GM12878 (cell line): ENCODE measurements around the gene CAMK2A. TPM values are rescaled to one million over a fixed set of nuclear protein-coding genes. Genes with fewer than 3 reads are reported as not detected.
A peak's percentile ranks its signal among the peaks of the same experiment; 100 is the strongest.

ENCODE experiments used
- BHLHE40 ChIP-seq, 2 experiments: fragments of 450-650 bp in 1 of 2; IDR thresholded peaks; 2 replicates each; pipeline ENCODE4 v1.6.1; 2011 to 2017; ENCODE audit warnings: low read depth in 2 of 2, borderline replicate concordance in 1 of 2, improper control_type of control experiment in 1 of 2, low read length in 1 of 2, mild to moderate bottlenecking in 1 of 2
- DPF2 ChIP-seq: fragments of 450-650 bp; IDR thresholded peaks from 2 replicates; pipeline ENCODE4 v1.6.1; 2017; ENCODE audit warnings: mild to moderate bottlenecking
- FOS ChIP-seq: IDR thresholded peaks from 3 replicates; pipeline ENCODE4 v1.6.1; 2011; ENCODE audit warnings: borderline replicate concordance; ENCODE audit not compliant: insufficient read length; ENCODE audit errors: extremely low read depth
- HDAC6 ChIP-seq: fragments of 200-600 bp; sonication (generic); IDR thresholded peaks from one replicate; pipeline ENCODE4 v1.8.0; 2017; ENCODE audit warnings: antibody characterized with exemption; ENCODE audit not compliant: unreplicated experiment
- IKZF1 ChIP-seq: fragments of 450-650 bp; conservative IDR thresholded peaks from 2 replicates; pipeline ENCODE4 v1.6.1; 2017; ENCODE audit warnings: antibody characterized with exemption, mild to moderate bottlenecking
- JUND ChIP-seq: IDR thresholded peaks from 2 replicates; pipeline ENCODE4 v1.6.1; 2012; ENCODE audit warnings: low read depth, mild to moderate bottlenecking, low read length, improper control_type of control experiment, moderate library complexity
- LARP7 ChIP-seq: fragments of 450-650 bp; IDR thresholded peaks from 2 replicates; pipeline ENCODE4 v1.6.1; 2017; ENCODE audit warnings: mild to moderate bottlenecking
- NFIC ChIP-seq: IDR thresholded peaks from 2 replicates; pipeline ENCODE4 v1.6.1; 2012; ENCODE audit warnings: low read depth, mild to moderate bottlenecking, inconsistent platforms, low read length, moderate library complexity
- NR2F1 ChIP-seq: fragments of 450-650 bp; conservative IDR thresholded peaks from 2 replicates; pipeline ENCODE4 v1.6.1; 2017; ENCODE audit warnings: mild to moderate bottlenecking
- RAD21 ChIP-seq: IDR thresholded peaks from 2 replicates; pipeline ENCODE4 v1.6.1; 2011; ENCODE audit warnings: mild to moderate bottlenecking, low read depth, low read length, moderate library complexity; ENCODE audit not compliant: insufficient read depth
- SIN3A ChIP-seq: IDR thresholded peaks from 2 replicates; pipeline ENCODE4 v1.6.1; 2012; ENCODE audit warnings: low read depth, low read length, improper control_type of control experiment
- ZNF207 ChIP-seq: fragments of 450-650 bp; IDR thresholded peaks from 2 replicates; pipeline ENCODE4 v1.6.1; 2014; ENCODE audit warnings: antibody characterized with exemption, mild to moderate bottlenecking, borderline replicate concordance
- polyA plus RNA-seq, 11 experiments: library from polyadenylated mRNA; depleted of rRNA in 4 of 11; unstranded in 6 of 11; stranded (reverse) in 5 of 11; fragments of >200 nt; fragmentation: Nextera tagmentation in 4 of 11; fragmentation: Illumina TruSeq in 1 of 11; extraction: Ambion mirVana in 4 of 11; extraction: Trizol in 1 of 11; gene quantifications; 1 replicate in 1 of 11; 2 replicates in 10 of 11; pipeline versions ENCODE4 v1.2.1 to v1.2.3, GENCODE V29; 2011 to 2016; ENCODE audit warnings: inconsistent platforms in 2 of 11, missing spikeins in 2 of 11, low read depth in 1 of 11
- total RNA-seq, 4 experiments: library from RNA; depleted of rRNA in 3 of 4; stranded (reverse); fragments of >200 nt in 3 of 4; fragmentation: Illumina TruSeq in 1 of 4; extraction: Trizol in 1 of 4; gene quantifications; 2 replicates each; pipeline versions ENCODE4 v1.2.1 to v1.2.3, GENCODE V29; 2013 to 2021
- TF ChIP-seq, protein P1 (sequence below): IDR thresholded peaks from 2 replicates; pipeline ENCODE4 v1.6.1; 2012; ENCODE audit warnings: mild to moderate bottlenecking, low read depth, low read length
- TF ChIP-seq, protein P2 (sequence below): IDR thresholded peaks from 2 replicates; pipeline ENCODE4 v1.6.1; 2012; ENCODE audit warnings: low read depth, low read length, improper control_type of control experiment
- TF ChIP-seq, protein P3 (sequence below): fragments of 450-650 bp; IDR thresholded peaks from 2 replicates; pipeline ENCODE4 v1.6.1; 2017; ENCODE audit warnings: mild to moderate bottlenecking, moderate library complexity
- TF ChIP-seq, protein P4 (sequence below): fragments of 450-650 bp; IDR thresholded peaks from 2 replicates; pipeline ENCODE4 v1.6.1; 2018; ENCODE audit warnings: borderline replicate concordance, mild to moderate bottlenecking; ENCODE audit not compliant: partially characterized antibody
- TF ChIP-seq, protein P5 (sequence below): fragments of 150-350 bp; IDR thresholded peaks from 2 replicates; pipeline ENCODE4 v1.6.1; 2014; ENCODE audit warnings: mild to moderate bottlenecking, low read depth, low read length

The CAMK2A gene
- total and polyA plus RNA-seq, 10 of the 15 experiments (the other 5 are each of a cell fraction or from before 2014, with no cell fraction given), result 0.11 TPM; not detected in 9

DNA sequence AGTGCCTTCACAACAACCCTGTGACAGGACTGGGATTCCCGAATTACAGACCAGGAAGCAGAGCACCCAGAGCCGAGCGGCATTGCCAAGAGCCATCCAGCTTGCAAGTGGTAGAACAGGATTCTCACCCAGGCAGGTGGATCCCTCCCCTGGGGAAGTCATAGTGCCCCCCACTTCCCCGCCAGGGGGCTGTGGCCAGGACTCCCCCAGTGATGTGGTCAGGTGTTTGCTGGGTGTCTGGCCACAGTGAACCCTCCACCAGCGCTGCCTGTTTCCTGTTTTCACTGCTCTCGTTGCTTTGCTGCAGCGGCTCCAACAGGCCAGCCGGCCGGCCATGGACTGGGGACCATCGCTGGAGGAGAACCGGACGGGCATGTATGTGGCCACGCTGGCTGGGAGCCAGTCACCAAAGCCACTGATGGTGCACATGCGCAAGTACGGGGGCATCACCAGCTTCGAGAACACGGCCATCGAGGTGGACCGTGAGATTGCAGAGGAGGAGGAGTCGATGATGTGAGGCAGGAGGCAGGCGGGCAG lies 80.4 kb downstream of the CAMK2A start (continued):
- TF ChIP-seq FOS (no peak), SIN3A (no peak), RAD21 (no peak), NFIC (no peak), JUND (no peak), ZNF207 (no peak), LARP7 (no peak), NR2F1 (no peak; the same call in 1 of the 2 replicates), DPF2 (peak; percentile 45; the same call in 1 of the 2 replicates), HDAC6 (no peak), IKZF1 (peak; percentile 68), BHLHE40 (IDR thresholded peaks at IDR 0.05; ENCODE audit: borderline replicate concordance in 1 of 2, low read depth in 2 of 2, low read length in 1 of 2) (peak in 1 of 2 experiments; percentile 12; a peak in 1 of 4 replicates)
- TF ChIP-seq, protein P1, sequence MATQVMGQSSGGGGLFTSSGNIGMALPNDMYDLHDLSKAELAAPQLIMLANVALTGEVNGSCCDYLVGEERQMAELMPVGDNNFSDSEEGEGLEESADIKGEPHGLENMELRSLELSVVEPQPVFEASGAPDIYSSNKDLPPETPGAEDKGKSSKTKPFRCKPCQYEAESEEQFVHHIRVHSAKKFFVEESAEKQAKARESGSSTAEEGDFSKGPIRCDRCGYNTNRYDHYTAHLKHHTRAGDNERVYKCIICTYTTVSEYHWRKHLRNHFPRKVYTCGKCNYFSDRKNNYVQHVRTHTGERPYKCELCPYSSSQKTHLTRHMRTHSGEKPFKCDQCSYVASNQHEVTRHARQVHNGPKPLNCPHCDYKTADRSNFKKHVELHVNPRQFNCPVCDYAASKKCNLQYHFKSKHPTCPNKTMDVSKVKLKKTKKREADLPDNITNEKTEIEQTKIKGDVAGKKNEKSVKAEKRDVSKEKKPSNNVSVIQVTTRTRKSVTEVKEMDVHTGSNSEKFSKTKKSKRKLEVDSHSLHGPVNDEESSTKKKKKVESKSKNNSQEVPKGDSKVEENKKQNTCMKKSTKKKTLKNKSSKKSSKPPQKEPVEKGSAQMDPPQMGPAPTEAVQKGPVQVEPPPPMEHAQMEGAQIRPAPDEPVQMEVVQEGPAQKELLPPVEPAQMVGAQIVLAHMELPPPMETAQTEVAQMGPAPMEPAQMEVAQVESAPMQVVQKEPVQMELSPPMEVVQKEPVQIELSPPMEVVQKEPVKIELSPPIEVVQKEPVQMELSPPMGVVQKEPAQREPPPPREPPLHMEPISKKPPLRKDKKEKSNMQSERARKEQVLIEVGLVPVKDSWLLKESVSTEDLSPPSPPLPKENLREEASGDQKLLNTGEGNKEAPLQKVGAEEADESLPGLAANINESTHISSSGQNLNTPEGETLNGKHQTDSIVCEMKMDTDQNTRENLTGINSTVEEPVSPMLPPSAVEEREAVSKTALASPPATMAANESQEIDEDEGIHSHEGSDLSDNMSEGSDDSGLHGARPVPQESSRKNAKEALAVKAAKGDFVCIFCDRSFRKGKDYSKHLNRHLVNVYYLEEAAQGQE, result no peak
- TF ChIP-seq, protein P2, sequence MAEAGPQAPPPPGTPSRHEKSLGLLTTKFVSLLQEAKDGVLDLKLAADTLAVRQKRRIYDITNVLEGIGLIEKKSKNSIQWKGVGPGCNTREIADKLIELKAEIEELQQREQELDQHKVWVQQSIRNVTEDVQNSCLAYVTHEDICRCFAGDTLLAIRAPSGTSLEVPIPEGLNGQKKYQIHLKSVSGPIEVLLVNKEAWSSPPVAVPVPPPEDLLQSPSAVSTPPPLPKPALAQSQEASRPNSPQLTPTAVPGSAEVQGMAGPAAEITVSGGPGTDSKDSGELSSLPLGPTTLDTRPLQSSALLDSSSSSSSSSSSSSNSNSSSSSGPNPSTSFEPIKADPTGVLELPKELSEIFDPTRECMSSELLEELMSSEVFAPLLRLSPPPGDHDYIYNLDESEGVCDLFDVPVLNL, result no peak
- TF ChIP-seq, protein P3, sequence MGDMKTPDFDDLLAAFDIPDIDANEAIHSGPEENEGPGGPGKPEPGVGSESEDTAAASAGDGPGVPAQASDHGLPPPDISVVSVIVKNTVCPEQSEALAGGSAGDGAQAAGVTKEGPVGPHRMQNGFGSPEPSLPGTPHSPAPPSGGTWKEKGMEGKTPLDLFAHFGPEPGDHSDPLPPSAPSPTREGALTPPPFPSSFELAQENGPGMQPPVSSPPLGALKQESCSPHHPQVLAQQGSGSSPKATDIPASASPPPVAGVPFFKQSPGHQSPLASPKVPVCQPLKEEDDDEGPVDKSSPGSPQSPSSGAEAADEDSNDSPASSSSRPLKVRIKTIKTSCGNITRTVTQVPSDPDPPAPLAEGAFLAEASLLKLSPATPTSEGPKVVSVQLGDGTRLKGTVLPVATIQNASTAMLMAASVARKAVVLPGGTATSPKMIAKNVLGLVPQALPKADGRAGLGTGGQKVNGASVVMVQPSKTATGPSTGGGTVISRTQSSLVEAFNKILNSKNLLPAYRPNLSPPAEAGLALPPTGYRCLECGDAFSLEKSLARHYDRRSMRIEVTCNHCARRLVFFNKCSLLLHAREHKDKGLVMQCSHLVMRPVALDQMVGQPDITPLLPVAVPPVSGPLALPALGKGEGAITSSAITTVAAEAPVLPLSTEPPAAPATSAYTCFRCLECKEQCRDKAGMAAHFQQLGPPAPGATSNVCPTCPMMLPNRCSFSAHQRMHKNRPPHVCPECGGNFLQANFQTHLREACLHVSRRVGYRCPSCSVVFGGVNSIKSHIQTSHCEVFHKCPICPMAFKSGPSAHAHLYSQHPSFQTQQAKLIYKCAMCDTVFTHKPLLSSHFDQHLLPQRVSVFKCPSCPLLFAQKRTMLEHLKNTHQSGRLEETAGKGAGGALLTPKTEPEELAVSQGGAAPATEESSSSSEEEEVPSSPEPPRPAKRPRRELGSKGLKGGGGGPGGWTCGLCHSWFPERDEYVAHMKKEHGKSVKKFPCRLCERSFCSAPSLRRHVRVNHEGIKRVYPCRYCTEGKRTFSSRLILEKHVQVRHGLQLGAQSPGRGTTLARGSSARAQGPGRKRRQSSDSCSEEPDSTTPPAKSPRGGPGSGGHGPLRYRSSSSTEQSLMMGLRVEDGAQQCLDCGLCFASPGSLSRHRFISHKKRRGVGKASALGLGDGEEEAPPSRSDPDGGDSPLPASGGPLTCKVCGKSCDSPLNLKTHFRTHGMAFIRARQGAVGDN, result no peak
- TF ChIP-seq, protein P4, sequence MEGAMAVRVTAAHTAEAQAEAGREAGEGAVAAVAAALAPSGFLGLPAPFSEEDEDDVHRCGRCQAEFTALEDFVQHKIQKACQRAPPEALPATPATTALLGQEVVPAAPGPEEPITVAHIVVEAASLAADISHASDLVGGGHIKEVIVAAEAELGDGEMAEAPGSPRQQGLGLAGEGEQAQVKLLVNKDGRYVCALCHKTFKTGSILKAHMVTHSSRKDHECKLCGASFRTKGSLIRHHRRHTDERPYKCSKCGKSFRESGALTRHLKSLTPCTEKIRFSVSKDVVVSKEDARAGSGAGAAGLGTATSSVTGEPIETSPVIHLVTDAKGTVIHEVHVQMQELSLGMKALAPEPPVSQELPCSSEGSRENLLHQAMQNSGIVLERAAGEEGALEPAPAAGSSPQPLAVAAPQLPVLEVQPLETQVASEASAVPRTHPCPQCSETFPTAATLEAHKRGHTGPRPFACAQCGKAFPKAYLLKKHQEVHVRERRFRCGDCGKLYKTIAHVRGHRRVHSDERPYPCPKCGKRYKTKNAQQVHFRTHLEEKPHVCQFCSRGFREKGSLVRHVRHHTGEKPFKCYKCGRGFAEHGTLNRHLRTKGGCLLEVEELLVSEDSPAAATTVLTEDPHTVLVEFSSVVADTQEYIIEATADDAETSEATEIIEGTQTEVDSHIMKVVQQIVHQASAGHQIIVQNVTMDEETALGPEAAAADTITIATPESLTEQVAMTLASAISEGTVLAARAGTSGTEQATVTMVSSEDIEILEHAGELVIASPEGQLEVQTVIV, result no peak
- TF ChIP-seq, protein P5, sequence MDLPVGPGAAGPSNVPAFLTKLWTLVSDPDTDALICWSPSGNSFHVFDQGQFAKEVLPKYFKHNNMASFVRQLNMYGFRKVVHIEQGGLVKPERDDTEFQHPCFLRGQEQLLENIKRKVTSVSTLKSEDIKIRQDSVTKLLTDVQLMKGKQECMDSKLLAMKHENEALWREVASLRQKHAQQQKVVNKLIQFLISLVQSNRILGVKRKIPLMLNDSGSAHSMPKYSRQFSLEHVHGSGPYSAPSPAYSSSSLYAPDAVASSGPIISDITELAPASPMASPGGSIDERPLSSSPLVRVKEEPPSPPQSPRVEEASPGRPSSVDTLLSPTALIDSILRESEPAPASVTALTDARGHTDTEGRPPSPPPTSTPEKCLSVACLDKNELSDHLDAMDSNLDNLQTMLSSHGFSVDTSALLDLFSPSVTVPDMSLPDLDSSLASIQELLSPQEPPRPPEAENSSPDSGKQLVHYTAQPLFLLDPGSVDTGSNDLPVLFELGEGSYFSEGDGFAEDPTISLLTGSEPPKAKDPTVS, result no peak
